D721Med (cell line): Measurements from ENCODE around the gene ASCL3.

Experiments used
- DNase-seq: peaks from one replicate; pipeline ENCODE4 v3.0.0; 2011; ENCODE audit warnings: low spot score; ENCODE audit not compliant: insufficient read length
- FAIRE-seq: peaks from 2 replicates; lab custom pipeline; 2011; peaks lifted over from hg19 to GRCh38; lab: Jason Lieb, UNC
- CTCF ChIP-seq: IDR thresholded peaks from 2 replicates; pipeline ENCODE4 v1.5.1; 2012; ENCODE audit warnings: mild to moderate bottlenecking, control low read depth; ENCODE audit not compliant: insufficient read depth; ENCODE audit errors: missing control alignments

ASCL3 gene

GRCh38 chr11:8925711-8926110, 17.1 kb downstream of the ASCL3 start:
- no peak for DNase-seq
- no peak for TF ChIP-seq CTCF
- no peak for FAIRE-seq

- no peak for FAIRE-seq
- no peak for TF ChIP-seq CTCF
- DNase-seq = no peak
These were observed 20.1 kb downstream of the ASCL3 start for GRCh38 chr11:8922691-8923090.

GRCh38 chr11:8917157-8917825, 25.5 kb downstream of the ASCL3 start:
- FAIRE-seq = no peak
- no peak for DNase-seq

GRCh38 chr11:8914661-8915018, 28.2 kb downstream of the ASCL3 start:
- no peak for TF ChIP-seq CTCF
- DNase-seq (no peak), FAIRE-seq (no peak)

More at GRCh38 chr11:8917157-8917825, 25.5 kb downstream of the ASCL3 start:
- TF ChIP-seq CTCF = no peak

GRCh38 chr11:8913961-8914660, 28.7 kb downstream of the ASCL3 start:
- DNase-seq (peak; percentile 37), FAIRE-seq (no peak)
- TF ChIP-seq CTCF = peak; percentile 81

- DNase-seq = peak; percentile 87
- no peak for FAIRE-seq
- TF ChIP-seq CTCF = no peak
These were observed 31.6 kb downstream of the ASCL3 start, which contains the start of gene AKIP1 for GRCh38 chr11:8911029-8911823. Gene AKIP1 (plus strand): TSS chr11:8911189. CDS start chr11:8911450, 261 bp downstream.
